Endometrial microvascular endothelial cells (primary cell): ENCODE results near the gene HPS4. TPM values are rescaled to one million over a fixed set of nuclear protein-coding genes. Genes with fewer than 3 reads are reported as not detected.

Experiments
- in situ Hi-C: cut with HindIII; loops from 2 replicates; pipeline ENCODE4 v1.10.0; 2017; ENCODE audit warnings: low sequenced_read_pairs, low pct_unique_long_range_greater_than_20kb; ENCODE audit errors: inconsistent ontology term
- total RNA-seq: library from RNA; depleted of rRNA; stranded (reverse); fragments of >200 nt; gene quantifications from one replicate; pipeline ENCODE4 v1.2.3, GENCODE V29; 2015; ENCODE audit errors: inconsistent ontology term

The HPS4 gene
- total RNA-seq, 1 donor from 2014 or later, result 21.5 TPM

GRCh38 chr22:26502688-26503561 lies 19.3 kb upstream of the HPS4 start:
- in situ Hi-C loops, result no loop called here

GRCh38 chr22:26501996-26502395 lies 18.4 kb upstream of the HPS4 start:
- in situ Hi-C loops, result no loop called here

DNA sequence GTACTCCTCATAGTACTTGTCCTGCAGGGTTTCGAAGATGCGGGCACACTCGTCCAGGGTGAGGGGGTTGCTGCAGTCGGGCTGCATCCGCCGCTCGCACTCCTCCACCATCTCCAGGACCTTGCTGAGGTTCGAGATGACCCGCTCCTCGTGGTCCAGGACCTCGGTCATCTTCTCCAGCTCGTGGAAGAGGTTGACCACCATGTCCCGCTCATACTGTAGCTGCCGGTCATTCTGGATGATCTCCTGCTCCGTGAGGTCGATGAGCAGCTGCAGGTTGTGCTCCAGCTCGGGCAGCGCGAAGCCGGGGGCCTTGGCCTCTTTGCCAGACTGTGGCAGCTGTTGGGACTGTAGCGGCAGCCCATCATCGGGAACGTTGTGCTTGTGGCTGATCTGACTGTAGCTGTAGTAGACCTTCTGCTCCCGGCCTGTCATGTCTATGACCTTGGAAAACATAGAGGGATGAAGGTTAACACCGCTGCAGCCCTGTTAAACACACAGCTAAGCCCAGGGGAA lies 15.7 kb upstream of the HPS4 start:
- in situ Hi-C loops, result no loop called here

DNA sequence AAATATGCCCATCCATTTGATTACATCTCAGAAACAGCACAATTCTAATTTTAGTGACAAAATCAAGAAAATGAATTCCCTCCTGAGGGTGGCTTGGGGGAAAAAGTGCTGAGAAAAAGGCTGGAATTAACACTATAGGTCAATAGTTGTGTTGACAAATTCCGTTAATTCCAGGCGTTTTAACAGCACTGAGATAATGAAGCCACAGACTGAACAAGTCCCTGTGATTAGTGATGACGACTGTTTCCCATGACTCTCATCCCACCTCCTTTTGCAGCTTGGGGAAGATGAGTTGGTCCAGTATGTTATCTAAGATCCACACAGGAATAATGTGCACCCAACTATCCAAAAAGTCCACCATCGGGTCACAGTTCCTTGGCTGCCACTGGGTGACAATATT lies 12.9 kb upstream of the HPS4 start:
- in situ Hi-C loops, result no loop called here

DNA sequence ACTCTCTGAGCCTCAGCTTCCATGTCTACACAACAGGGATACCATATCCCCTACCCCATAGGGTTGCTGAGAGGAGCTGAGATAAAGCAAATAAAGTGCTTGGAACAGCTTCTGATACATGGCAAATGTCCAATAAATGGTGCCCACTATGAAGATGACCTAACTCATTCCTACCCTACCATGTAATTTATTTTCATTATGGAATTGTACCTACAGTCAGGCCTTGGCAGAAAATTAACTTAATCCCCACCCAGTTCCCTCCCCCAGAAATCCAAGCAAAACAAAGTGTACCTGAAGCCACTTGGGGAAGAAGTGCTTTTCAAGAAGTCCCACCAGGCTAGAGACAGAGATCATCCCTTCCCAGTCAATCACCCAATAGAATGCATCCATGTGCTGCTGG lies 10.9 kb upstream of the HPS4 start:
- in situ Hi-C loops, result no loop called here

DNA sequence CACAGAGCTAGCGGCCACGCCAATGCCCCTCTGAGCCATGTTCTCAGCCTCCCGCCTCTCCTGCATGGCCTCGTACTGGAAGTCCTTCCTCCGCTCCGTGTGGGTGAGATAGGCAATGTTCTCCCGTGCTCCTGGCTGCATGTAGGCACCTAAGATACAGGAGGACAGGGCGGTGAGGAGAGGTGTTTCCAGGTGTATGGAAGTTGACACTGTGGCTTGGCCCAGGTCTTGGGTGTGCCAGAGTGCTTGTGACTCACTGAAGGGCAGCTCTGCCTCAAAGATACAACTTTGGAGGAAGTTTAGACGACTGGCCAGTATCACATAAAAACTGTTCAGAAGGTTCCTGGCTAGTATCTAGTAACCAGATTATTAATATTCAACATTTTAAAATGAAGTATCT lies 8.6 kb upstream of the HPS4 start:
- in situ Hi-C loops, result no loop called here

GRCh38 chr22:26489447-26490036 lies 6.0 kb upstream of the HPS4 start:
- in situ Hi-C loops, result no loop called here

- in situ Hi-C loops, result no loop called here
Observed at GRCh38 chr22:26487996-26488395, 4.4 kb upstream of the HPS4 start.

GRCh38 chr22:26486394-26486793 lies 2.8 kb upstream of the HPS4 start:
- in situ Hi-C loops, result no loop called here

- in situ Hi-C loops, result no loop called here
Observed at GRCh38 chr22:26485806-26486390, 2.3 kb upstream of the HPS4 start.

- in situ Hi-C loops, result no loop called here
Observed at GRCh38 chr22:26485013-26485412, 1.4 kb upstream of the HPS4 start.

GRCh38 chr22:26484360-26484706 lies 750 bp upstream of the HPS4 start:
- in situ Hi-C loops, result no loop called here

- in situ Hi-C loops, result no loop called here
Observed at GRCh38 chr22:26483043-26483438, 542 bp downstream of the HPS4 start.

DNA sequence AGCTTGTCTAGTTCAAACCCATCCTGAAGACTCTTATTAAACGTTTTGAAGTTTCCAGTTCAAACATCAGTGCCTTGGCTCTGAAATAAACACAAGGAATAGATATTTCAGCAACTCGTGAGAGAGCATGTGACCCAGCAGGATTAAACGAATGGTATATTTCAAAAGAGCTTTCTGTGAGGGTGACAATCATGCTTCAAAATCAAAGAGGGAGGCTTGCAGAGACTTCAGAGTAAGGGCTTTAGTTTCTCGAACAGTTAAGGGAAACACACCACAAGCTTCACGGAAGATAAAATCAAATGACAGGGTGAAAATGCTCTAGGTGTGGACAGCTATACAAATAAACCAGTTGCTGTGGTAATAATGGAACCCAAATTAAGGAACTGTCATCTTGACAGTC lies 1.4 kb downstream of the HPS4 start:
- in situ Hi-C loops, result no loop called here

GRCh38 chr22:26481694-26482093 lies 1.9 kb downstream of the HPS4 start:
- in situ Hi-C loops, result no loop called here

DNA sequence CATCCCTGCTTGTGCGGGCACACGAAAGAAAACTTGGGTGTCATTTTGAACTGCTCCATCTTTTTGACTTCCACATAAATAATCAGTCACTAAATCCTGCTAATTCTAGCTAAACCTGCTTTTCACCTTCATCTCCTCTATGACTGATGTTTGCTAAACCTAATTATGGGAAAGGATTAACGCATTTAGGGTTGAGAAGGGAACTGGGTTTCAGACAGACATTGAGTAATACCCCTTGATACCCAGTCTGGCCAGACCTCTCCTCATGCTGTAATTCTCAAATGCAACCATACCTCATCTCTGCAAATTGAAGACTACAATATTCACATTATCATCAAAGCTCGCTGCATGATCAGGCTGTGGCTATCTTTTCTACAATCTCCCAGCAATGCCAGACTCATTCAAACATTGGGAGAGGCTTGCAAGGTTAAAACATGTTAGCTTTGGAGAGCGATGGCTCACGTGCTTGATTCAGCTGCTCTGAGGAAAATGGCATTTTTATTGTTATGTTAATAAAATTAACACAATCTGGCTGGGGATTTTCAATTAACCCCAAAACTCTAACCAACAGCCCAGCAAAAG lies 2.4 kb downstream of the HPS4 start:
- in situ Hi-C loops, result no loop called here

DNA sequence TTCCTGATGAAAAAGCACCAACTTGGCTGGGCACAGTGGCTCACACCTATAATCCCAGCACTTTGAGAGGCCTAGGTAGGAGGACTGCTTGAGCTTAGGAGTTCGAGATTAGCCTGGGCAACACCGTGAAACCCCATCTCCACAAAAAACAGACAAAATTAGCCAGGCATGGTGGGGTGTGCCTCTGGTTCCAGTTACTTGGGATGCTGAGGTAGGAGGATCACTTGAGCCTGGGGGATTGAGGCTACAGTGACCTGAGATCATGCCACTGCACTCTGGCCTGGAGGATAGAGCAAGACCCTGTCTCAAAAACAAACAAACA lies 3.0 kb downstream of the HPS4 start:
- in situ Hi-C loops, result no loop called here

DNA sequence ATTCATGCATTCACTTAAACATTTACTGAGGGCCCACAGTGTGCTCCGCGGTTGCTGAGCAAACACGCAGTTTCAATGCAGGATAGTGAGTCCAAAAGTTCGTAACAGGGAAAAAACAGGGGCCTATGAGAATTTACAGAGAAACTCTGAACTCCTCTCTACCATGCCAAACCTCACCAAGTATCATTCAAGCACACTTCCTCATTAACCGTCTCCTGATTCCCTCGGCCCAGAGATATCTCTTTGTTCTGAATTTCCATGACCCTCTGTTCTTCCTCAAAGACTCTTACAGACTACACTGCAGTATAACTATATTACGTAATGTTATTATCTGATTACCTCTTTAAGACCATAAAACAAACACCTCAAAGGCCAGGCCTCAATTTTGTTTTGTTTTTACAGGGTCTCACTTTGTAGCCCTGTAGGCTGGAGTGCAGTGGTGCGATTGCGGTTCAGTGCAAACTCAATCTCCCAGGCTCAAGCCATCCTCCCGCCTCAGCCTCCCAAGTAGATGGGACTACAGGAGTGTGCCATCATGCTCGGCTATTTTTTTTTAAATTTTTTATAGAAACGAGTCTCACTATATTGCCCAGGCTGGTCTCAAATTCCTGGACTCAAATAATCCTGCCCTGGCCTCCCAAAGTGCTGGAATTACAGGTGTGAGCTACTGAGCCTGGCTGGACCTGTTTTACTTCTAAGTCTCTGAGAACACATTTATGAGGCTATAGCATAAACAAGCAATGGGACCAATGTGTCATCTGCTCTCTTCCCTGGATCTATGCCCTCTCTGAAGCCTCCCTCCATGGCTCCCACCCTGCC lies 3.6 kb downstream of the HPS4 start:
- in situ Hi-C loops, result no loop called here
